NT2/D1 (cell line): Measurements from ENCODE around the gene SNCB.

Experiments
- YY1 ChIP-seq: IDR thresholded peaks from 2 replicates; pipeline ENCODE4 v1.6.1; 2011; ENCODE audit not compliant: insufficient read length, insufficient read depth
- ZNF274 ChIP-seq: IDR thresholded peaks from 2 replicates; pipeline ENCODE4 v1.6.1; 2011; ENCODE audit warnings: mild to moderate bottlenecking, low read depth, low read length

DNA sequence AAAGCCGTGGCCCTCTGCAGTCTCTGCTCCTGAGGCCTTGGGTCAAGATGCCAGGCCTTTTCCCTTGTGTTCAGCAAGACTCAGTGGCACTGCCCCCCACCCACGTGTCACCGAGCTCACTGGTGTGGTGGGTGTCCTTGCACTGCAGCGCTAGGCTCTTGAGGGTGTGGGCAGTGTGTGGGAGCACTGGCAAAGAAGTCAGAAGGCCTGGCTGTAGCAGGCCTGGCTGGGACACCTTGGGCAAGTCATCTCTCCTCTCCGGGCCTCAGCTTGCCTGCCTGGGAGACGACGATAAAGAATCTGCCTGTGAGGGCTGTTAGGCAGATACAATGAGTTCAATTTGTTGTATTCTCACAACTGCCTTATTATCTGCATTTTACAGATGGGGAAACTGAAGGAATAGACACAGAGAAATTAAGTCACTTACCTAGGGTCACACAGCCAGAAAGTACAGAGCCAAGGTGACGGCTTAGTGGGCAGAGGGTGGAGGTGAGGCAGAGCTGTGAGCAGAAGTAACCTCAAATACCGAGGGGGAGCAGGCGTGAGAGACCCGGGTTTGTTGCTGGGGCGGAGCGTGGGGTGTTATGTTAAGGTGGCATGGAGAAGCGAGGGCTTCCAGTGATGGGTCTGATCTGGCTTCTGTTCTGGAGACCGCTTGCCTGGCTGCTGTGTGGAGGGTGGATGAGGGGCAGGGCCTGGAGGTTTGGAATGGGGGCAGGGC, 18.3 kb upstream of the SNCB start:
- TF ChIP-seq ZNF274 (no peak), YY1 (no peak)
